Common myeloid progenitor, CD34-positive (primary cell): ENCODE results near the gene DIP2C.
"Not testable (repeated sequence)": the region's sequence is repeated elsewhere in the genome, so short reads cannot be mapped to it uniquely, and the experiment has no call there.

Experiments
- CTCF ChIA-PET: fragments of 350-600 bp; sonication (Branson Sonifier 250); formaldehyde crosslinking; loops from one replicate; lab custom pipeline; 2021; ENCODE audit warnings: antibody characterized with exemption; lab: Charles Lee
- POLR2A ChIA-PET: fragments of 350-600 bp; sonication (Branson Sonifier 250); formaldehyde crosslinking; loops from one replicate; lab custom pipeline; 2021; ENCODE audit warnings: antibody characterized with exemption; lab: Charles Lee
- DNase-seq, 3 donors: peaks; one replicate each; pipeline versions ENCODE4 v3.0.0 to v3.0.0-alpha.2; 2013
- H3K27ac ChIP-seq, 2 experiments: 1 replicate in 1 of 2; 2 replicates in 1 of 2; pipeline ENCODE4 v1.7.0; 2013; ENCODE audit warnings: inconsistent platforms in 2 of 2, low read length in 2 of 2, mild to moderate bottlenecking in 2 of 2, low read depth in 1 of 2, moderate library complexity in 1 of 2; ENCODE audit not compliant: severe bottlenecking in 2 of 2, insufficient read depth in 1 of 2, poor library complexity in 1 of 2
- H3K27me3 ChIP-seq, 5 experiments: replicated peaks in 2 of 5; 1 replicate in 3 of 5; 2 replicates in 2 of 5; pipeline versions ENCODE4 v1.6.1 to v1.7.0; 2013; ENCODE audit warnings: low read length in 4 of 5, mild to moderate bottlenecking in 2 of 5, moderate library complexity in 2 of 5, inconsistent platforms in 1 of 5; ENCODE audit not compliant: insufficient read depth in 5 of 5, control insufficient read depth in 4 of 5
- H3K36me3 ChIP-seq, 4 experiments: 1 replicate in 2 of 4; 2 replicates in 2 of 4; pipeline versions ENCODE4 v1.6.1 to v1.7.0; 2013; ENCODE audit warnings: low read length in 3 of 4, control low read depth in 1 of 4, mild to moderate bottlenecking in 1 of 4; ENCODE audit not compliant: control insufficient read depth in 4 of 4, insufficient read depth in 4 of 4
- H3K4me1 ChIP-seq, 4 experiments: 1 replicate in 3 of 4; 2 replicates in 1 of 4; pipeline versions ENCODE4 v1.6.1 to v1.7.1; 2013; ENCODE audit warnings: low read length in 3 of 4, mild to moderate bottlenecking in 3 of 4, control low read depth in 1 of 4, inconsistent platforms in 1 of 4, moderate library complexity in 1 of 4; ENCODE audit not compliant: control insufficient read depth in 4 of 4, insufficient read depth in 4 of 4; ENCODE audit errors: control extremely low read depth in 1 of 4
- H3K4me3 ChIP-seq, 7 experiments: 1 replicate in 4 of 7; 2 replicates in 3 of 7; pipeline versions ENCODE4 v1.5.1 to v1.7.0; 2013; ENCODE audit warnings: mild to moderate bottlenecking in 7 of 7, low read length in 6 of 7, moderate library complexity in 6 of 7, inconsistent platforms in 2 of 7, low read depth in 2 of 7, control low read depth in 1 of 7; ENCODE audit not compliant: insufficient read depth in 4 of 7, control insufficient read depth in 1 of 7; ENCODE audit errors: extremely low read depth in 1 of 7
- H3K9me3 ChIP-seq, 5 experiments: 1 replicate in 4 of 5; 2 replicates in 1 of 5; pipeline versions ENCODE4 v1.6.1 to v1.7.1; 2013; ENCODE audit warnings: low read length in 4 of 5, mild to moderate bottlenecking in 2 of 5, inconsistent platforms in 1 of 5, low read depth in 1 of 5, moderate library complexity in 1 of 5; ENCODE audit not compliant: control insufficient read depth in 4 of 5, insufficient read depth in 2 of 5; ENCODE audit errors: control extremely low read depth in 1 of 5
- WGBS: methylation state at CpG from one replicate; pipeline ENCODE4 v1.1.5; 2013; ENCODE audit not compliant: insufficient coverage; 5-methylcytosine and 5-hydroxymethylcytosine counted together

DIP2C gene

GRCh38 chr10:435397-435796 lies 254.1 kb downstream of the DIP2C start:
- 96% methylated on average over 3 of the region's 3 CpGs for WGBS
- ChIA-PET CTCF (no interaction called here), POLR2A (no interaction called here)
- Histone ChIP-seq H3K36me3 (no peaks in the 10 kb centered on the region), H3K27ac (no peak overlapping the region), H3K4me3 (no peak overlapping the region), H3K4me1 (no peaks in the 10 kb centered on the region), H3K9me3 (peaks cover 0 to 2% (median 0%) of the 10 kb centered on the region in 5 experiments), H3K27me3 (peaks cover 0 to 14% (median 3%) of the 10 kb centered on the region in 5 experiments)
- DNase-seq = no peak

- DNase-seq = no peak
- H3K9me3 ChIP-seq = peaks cover 0 to 2% (median 0%) of the 10 kb centered on the region in 5 experiments
- H3K36me3 ChIP-seq = no peaks in the 10 kb centered on the region
- POLR2A ChIA-PET = no interaction called here
- no peaks in the 10 kb centered on the region for H3K4me1 ChIP-seq
- CTCF ChIA-PET = no interaction called here
- 100% methylated on average over 1 of the region's 2 CpGs for WGBS
- no peak overlapping the region for H3K27ac ChIP-seq
- no peak overlapping the region for H3K4me3 ChIP-seq
- H3K27me3 ChIP-seq = peaks cover 3 to 10% (median 5%) of the 10 kb centered on the region in 5 experiments
Observed at GRCh38 chr10:429696-430095, 259.8 kb downstream of the DIP2C start.

GRCh38 chr10:427761-428519 lies 261.5 kb downstream of the DIP2C start:
- ChIA-PET CTCF (no interaction called here), POLR2A (no interaction called here)
- Histone ChIP-seq H3K4me3 (no peak overlapping the region), H3K4me1 (no peaks in the 10 kb centered on the region), H3K27me3 (peaks cover 0 to 5% (median 4%) of the 10 kb centered on the region in 5 experiments), H3K9me3 (peaks cover 0 to 2% (median 0%) of the 10 kb centered on the region in 5 experiments), H3K27ac (no peak overlapping the region), H3K36me3 (no peaks in the 10 kb centered on the region)
- no peak for DNase-seq
- WGBS = 90% methylated on average over 3 of the region's 9 CpGs

GRCh38 chr10:425365-425764 lies 264.1 kb downstream of the DIP2C start:
- 99% methylated on average over 8 of the region's 12 CpGs for whole genome bisulfite sequencing
- H3K9me3 ChIP-seq, H3K4me1 ChIP-seq, H3K4me3 ChIP-seq, H3K36me3 ChIP-seq, H3K27ac ChIP-seq, H3K27me3 ChIP-seq, CTCF ChIA-PET, POLR2A ChIA-PET: not testable (repeated sequence)
- peak; percentile 0 to 22 (median 9) for DNase-seq

- POLR2A ChIA-PET, H3K36me3 ChIP-seq, H3K27me3 ChIP-seq, H3K27ac ChIP-seq, H3K4me1 ChIP-seq, CTCF ChIA-PET, H3K9me3 ChIP-seq, H3K4me3 ChIP-seq: not testable (repeated sequence)
- no CpG with 5 or more reads among the region's 11 CpGs for WGBS
- DNase-seq = peak; percentile 1 to 8 (median 6)
Observed at GRCh38 chr10:424724-425123, 264.7 kb downstream of the DIP2C start.

DNA sequence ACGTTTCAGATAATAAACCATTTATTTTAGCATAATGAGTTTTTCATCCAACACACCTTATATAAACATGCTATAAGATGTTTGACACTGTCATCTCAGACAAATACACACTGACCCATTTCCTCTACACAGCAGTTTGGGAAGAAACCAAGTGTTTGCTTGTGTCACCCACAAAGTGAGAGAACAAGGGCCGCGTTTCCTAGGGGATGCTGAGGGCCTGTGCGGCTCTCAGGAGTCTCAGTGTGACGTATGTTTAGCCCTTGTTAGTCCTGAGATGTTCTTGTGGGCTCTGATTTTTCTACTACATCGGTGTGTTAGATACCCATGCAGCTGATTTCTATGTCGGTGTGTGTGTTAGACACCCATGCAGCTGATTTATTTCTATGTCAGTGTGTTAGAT lies 266.3 kb downstream of the DIP2C start:
- Histone ChIP-seq H3K27me3 (peaks cover 0 to 5% (median 1%) of the 10 kb centered on the region in 5 experiments), H3K4me3 (no peak overlapping the region), H3K36me3 (no peaks in the 10 kb centered on the region), H3K27ac (no peak overlapping the region), H3K4me1 (no peaks in the 10 kb centered on the region), H3K9me3 (no peaks in the 10 kb centered on the region)
- no peak for DNase-seq
- ChIA-PET CTCF (no interaction called here), POLR2A (no interaction called here)
- 95% methylated on average over 7 of the region's 7 CpGs for WGBS

DNA sequence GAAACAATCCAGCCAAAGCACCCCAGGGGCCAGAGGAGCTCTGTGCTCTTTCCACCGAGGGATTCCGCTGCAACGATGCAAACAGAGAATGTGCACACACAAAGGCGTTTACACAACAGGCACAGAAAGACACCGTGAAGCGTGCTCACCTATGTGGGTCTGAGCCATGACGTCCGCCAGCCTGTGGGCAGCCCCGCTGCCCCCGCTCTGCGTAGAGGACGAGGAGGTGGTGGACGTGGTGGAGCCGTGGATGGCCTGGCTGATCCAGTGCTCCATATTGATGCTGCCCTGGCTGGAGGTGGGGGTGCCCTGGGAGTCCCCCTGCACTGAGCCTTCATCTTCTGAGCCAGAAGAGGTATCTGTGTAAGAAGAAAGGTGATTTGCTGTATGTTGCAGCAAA lies 266.8 kb downstream of the DIP2C start:
- H3K4me1 ChIP-seq = no peaks in the 10 kb centered on the region
- no peak for DNase-seq
- H3K27ac ChIP-seq = no peak overlapping the region
- no peak overlapping the region for H3K4me3 ChIP-seq
- POLR2A ChIA-PET = no interaction called here
- H3K27me3 ChIP-seq = peaks cover 0 to 5% (median 0%) of the 10 kb centered on the region in 5 experiments
- H3K9me3 ChIP-seq = no peaks in the 10 kb centered on the region
- no peaks in the 10 kb centered on the region for H3K36me3 ChIP-seq
- 90% methylated on average over 14 of the region's 14 CpGs for WGBS
- CTCF ChIA-PET = no interaction called here
